Esophagus squamous epithelium (tissue), 4 donors: ENCODE results near the gene LRRC3B.

ENCODE experiments used
- CTCF ChIP-seq, 6 experiments: fragments of 450-650 bp in 4 of 6; fragments of 200-600 bp in 2 of 6; sonication (generic) in 2 of 6; IDR thresholded peaks; one replicate each; pipeline ENCODE4 v1.5.1; 2016 to 2019; ENCODE audit warnings: antibody characterized with exemption in 6 of 6, mild to moderate bottlenecking in 4 of 6, moderate library complexity in 4 of 6
- POLR2A ChIP-seq, 4 donors: fragments of 450-650 bp; IDR thresholded peaks; one replicate each; pipeline ENCODE4 v1.6.1; 2017; ENCODE audit warnings: antibody characterized with exemption in 4 of 4, mild to moderate bottlenecking in 4 of 4, moderate library complexity in 3 of 4

GRCh38 chr3:26579116-26579515, 43.5 kb upstream of the LRRC3B start:
- no peak for TF ChIP-seq CTCF (IDR thresholded peaks at IDR 0.05)
- TF ChIP-seq POLR2A (IDR thresholded peaks at IDR 0.05), result no peak
